Thoracic aorta (tissue), 2 donors: ENCODE results near the gene KIRREL3. TPM values are rescaled to one million over a fixed set of nuclear protein-coding genes. Genes with fewer than 3 reads are reported as not detected.

Experiments
- ATAC-seq: fragments of 150-250 bp; one replicate; pipeline ENCODE4 v1.8.0; 2017; ENCODE audit warnings: low read depth; ENCODE audit not compliant: insufficient number of reproducible peaks, low FRiP score
- DNase-seq: peaks from one replicate; pipeline ENCODE4 v3.0.0-alpha.2; 2020; ENCODE audit warnings: low spot score
- H3K27ac ChIP-seq, 2 donors: fragments of 200-600 bp; sonication (generic); 1 replicate in 1 of 2; 2 replicates in 1 of 2; pipeline ENCODE4 v1.5.1; 2016; ENCODE audit warnings: mild to moderate bottlenecking in 2 of 2, moderate library complexity in 2 of 2
- H3K27me3 ChIP-seq: fragments of 200-600 bp; sonication (generic); replicated peaks from 2 replicates; pipeline ENCODE4 v1.6.0; 2016; ENCODE audit warnings: mild to moderate bottlenecking; ENCODE audit not compliant: insufficient read depth
- H3K36me3 ChIP-seq: fragments of 200-600 bp; sonication (generic); one replicate; pipeline ENCODE4 v1.5.1; 2016
- H3K4me1 ChIP-seq, 2 donors: fragments of 200-600 bp; sonication (generic); 1 replicate in 1 of 2; 2 replicates in 1 of 2; pipeline versions ENCODE4 v1.5.1 to v1.6.0; 2016; ENCODE audit warnings: low read depth in 2 of 2, mild to moderate bottlenecking in 1 of 2; ENCODE audit not compliant: control insufficient read depth in 1 of 2
- H3K4me3 ChIP-seq: fragments of 200-600 bp; sonication (generic); 2 replicates; pipeline ENCODE4 v1.5.1; 2016; ENCODE audit warnings: mild to moderate bottlenecking
- H3K9me3 ChIP-seq: fragments of 200-600 bp; sonication (generic); 2 replicates; pipeline ENCODE4 v1.5.1; 2016
- total RNA-seq, 2 donors: library from RNA; depleted of rRNA; stranded (reverse); fragments of >200 nt; gene quantifications; one replicate each; pipeline versions ENCODE4 v1.1.0 to v1.2.3, GENCODE V29; 2016
- TF ChIP-seq, protein P1 (sequence below): fragments of 200-600 bp; sonication (generic); IDR thresholded peaks from one replicate; pipeline ENCODE4 v1.5.1; 2019; ENCODE audit warnings: antibody characterized with exemption

The KIRREL3 gene
- total RNA-seq, 2 donors from 2014 or later = not detected

GRCh38 chr11:126595560-126595959, 405.0 kb downstream of the KIRREL3 start:
- DNase-seq = no peak
- no peaks in the 10 kb centered on the region for H3K36me3 ChIP-seq
- no peaks in the 10 kb centered on the region for H3K4me1 ChIP-seq
- ATAC-seq = no peak
- H3K4me3 ChIP-seq = no peak overlapping the region
- no peak overlapping the region for H3K27ac ChIP-seq
- TF ChIP-seq, protein P1, sequence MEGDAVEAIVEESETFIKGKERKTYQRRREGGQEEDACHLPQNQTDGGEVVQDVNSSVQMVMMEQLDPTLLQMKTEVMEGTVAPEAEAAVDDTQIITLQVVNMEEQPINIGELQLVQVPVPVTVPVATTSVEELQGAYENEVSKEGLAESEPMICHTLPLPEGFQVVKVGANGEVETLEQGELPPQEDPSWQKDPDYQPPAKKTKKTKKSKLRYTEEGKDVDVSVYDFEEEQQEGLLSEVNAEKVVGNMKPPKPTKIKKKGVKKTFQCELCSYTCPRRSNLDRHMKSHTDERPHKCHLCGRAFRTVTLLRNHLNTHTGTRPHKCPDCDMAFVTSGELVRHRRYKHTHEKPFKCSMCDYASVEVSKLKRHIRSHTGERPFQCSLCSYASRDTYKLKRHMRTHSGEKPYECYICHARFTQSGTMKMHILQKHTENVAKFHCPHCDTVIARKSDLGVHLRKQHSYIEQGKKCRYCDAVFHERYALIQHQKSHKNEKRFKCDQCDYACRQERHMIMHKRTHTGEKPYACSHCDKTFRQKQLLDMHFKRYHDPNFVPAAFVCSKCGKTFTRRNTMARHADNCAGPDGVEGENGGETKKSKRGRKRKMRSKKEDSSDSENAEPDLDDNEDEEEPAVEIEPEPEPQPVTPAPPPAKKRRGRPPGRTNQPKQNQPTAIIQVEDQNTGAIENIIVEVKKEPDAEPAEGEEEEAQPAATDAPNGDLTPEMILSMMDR = no peak
- no peaks in the 10 kb centered on the region for H3K9me3 ChIP-seq
- no peaks in the 10 kb centered on the region for H3K27me3 ChIP-seq

- Histone ChIP-seq H3K36me3 (no peaks in the 10 kb centered on the region), H3K4me3 (no peak overlapping the region), H3K9me3 (no peaks in the 10 kb centered on the region), H3K27ac (no peak overlapping the region), H3K4me1 (no peaks in the 10 kb centered on the region), H3K27me3 (no peaks in the 10 kb centered on the region)
- TF ChIP-seq, protein P1 = no peak
- no peak for DNase-seq
- ATAC-seq = no peak
Observed at GRCh38 chr11:126594921-126595367, 405.6 kb downstream of the KIRREL3 start.

DNA sequence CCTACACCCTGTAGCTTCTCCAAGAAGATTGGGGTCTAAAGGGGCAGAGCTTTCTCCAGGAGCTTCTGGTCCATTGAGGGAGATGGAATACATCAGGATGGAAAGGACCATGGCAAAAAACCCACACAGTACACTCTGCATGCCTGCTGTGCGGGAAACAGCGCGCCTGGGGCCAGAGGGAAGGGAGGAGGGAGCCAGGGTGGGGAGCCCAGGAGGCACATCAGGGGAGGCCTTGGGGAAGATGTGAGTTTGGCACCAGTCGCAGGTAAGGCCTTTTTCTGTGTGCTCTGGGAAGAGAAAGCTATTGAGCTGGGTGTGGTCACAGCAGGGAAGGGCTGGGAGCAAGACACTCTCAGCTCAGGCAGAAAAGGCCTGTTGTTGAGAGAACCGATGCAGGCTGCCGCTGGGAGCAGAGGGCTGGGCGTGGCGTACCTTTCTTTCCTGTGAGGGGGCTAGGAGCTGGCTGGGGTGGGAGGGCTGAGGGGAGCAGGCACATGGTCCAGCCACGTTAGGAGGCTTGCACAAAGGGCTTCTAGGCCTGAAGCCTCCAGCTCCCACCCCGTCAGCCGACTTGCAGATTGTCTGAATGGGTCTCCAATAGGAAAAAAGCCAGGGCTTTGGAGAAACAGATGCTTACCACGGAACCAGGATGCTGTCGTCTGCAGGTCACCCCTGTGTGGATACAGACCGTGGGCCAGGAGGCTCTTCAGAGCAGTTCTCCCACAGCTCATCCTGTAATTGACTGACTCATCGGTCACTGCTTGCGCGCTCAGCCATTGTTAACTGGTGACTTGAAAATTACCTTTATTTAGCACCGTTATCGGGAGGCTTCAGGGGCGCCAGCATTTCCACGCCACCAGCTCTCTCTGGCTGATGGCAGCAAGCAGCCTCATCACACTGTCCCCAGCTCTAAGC, 407.8 kb downstream of the KIRREL3 start:
- Histone ChIP-seq H3K27ac (no peak overlapping the region), H3K4me1 (no peaks in the 10 kb centered on the region), H3K9me3 (no peaks in the 10 kb centered on the region), H3K27me3 (no peaks in the 10 kb centered on the region), H3K4me3 (no peak overlapping the region), H3K36me3 (no peaks in the 10 kb centered on the region)
- TF ChIP-seq, protein P1 = no peak
- ATAC-seq (no peak), DNase-seq (no peak)

- no peaks in the 10 kb centered on the region for H3K9me3 ChIP-seq
Observed at GRCh38 chr11:126591966-126592489, 408.5 kb downstream of the KIRREL3 start.

DNA sequence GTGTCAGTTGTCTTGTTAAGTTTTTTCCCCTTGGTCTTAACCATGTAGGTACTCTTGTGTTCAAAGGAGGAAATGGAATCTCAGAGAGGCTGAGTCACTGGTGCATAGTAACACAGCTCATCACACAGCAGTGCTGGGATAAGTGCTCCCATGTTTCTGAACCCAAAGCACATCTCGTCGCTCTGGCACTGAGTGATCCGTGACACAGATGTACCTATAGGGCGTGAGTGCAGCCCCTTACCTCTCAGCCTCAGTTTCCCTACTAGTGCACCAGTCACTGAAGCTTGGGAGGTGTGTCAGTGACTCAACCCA, 411.1 kb downstream of the KIRREL3 start:
- DNase-seq (no peak), ATAC-seq (no peak)
- no peaks in the 10 kb centered on the region for H3K36me3 ChIP-seq
- TF ChIP-seq, protein P1 = no peak
- H3K9me3 ChIP-seq = no peaks in the 10 kb centered on the region
- no peaks in the 10 kb centered on the region for H3K27me3 ChIP-seq
- peaks cover 0 to 12% of the 10 kb centered on the region in 2 donors for H3K4me1 ChIP-seq
- no peak overlapping the region for H3K4me3 ChIP-seq
- no peak overlapping the region for H3K27ac ChIP-seq

More at GRCh38 chr11:126591966-126592489, 408.5 kb downstream of the KIRREL3 start:
- Histone ChIP-seq H3K4me1 (no peaks in the 10 kb centered on the region), H3K4me3 (no peak overlapping the region), H3K36me3 (no peaks in the 10 kb centered on the region), H3K27ac (no peak overlapping the region), H3K27me3 (no peaks in the 10 kb centered on the region)
- ATAC-seq (no peak), DNase-seq (no peak)
- TF ChIP-seq, protein P1 = no peak
